ENCODE results near the gene CUL5. TPM values are rescaled to one million over a fixed set of nuclear protein-coding genes. Genes with fewer than 3 reads are reported as not detected.
"Not testable (repeated sequence)": the region's sequence is repeated elsewhere in the genome, so short reads cannot be mapped to it uniquely, and the experiment has no call there.

CUL5 gene
- total RNA-seq, 1 experiment from 2014 or later, result 10.0 TPM

DNA sequence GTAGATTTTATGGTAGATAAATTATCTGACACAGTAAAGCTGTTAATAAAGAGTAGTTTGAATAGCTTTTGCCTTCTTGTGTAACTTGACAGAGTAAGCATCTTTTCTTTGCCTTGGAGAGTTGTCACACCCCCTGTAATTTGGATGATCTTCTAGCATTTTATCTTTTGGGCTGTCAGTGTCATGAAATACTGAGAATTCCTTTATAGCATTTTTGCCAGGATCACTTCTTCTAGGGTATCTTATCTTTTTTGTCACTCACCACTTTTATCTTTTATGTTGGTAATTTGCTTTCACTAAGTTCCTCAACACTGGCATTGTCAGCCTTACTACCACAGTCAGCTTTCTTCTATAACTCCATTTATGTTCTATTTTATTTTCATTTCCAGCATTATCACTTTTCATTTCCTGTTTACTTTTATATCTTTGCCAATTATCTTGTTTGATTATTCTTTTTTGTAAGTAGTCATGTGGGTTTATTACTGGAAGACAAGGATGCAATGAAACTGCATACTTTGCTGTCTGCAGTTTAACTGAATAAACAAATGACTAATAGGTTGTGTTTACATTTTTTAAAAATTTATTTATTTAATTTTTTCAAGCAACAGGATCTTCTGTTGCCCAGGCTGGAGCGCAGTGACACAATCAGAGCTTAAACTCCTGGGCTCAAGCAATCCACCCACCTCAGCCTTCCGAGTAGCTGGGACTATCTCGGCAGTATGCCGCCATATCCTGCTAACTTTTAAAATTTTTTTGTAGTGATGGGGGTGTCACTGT, 84.6 kb downstream of the CUL5 start:
- in situ Hi-C loops (cut with HindIII; ENCODE audit: low pct_unique_long_range_greater_than_20kb, low sequenced_read_pairs), result no loop called here
- no peak for DNase-seq (ENCODE audit: low read depth)

DNA sequence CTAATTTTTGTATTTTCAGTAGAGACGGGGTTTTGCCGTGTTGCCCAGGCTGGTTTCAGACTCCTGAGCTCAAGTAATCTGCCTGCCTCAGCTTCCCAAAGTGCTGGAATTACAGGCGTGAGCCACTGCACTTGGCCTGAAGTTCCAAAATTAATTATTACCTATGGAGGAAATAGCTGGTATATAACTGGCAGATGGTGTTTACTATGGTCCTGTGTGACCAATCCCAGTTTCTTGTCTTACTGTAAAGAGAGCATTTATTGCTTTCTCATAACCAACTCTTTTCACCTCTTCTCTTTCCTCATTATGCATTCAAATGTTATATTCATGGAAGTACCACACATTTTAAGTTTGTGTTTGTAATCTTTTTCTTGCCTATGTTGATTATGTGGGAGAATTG, 88.5 kb downstream of the CUL5 start:
- in situ Hi-C loops (cut with HindIII; ENCODE audit: low pct_unique_long_range_greater_than_20kb, low sequenced_read_pairs), result no loop called here
- DNase-seq (ENCODE audit: low read depth), result no peak

DNA sequence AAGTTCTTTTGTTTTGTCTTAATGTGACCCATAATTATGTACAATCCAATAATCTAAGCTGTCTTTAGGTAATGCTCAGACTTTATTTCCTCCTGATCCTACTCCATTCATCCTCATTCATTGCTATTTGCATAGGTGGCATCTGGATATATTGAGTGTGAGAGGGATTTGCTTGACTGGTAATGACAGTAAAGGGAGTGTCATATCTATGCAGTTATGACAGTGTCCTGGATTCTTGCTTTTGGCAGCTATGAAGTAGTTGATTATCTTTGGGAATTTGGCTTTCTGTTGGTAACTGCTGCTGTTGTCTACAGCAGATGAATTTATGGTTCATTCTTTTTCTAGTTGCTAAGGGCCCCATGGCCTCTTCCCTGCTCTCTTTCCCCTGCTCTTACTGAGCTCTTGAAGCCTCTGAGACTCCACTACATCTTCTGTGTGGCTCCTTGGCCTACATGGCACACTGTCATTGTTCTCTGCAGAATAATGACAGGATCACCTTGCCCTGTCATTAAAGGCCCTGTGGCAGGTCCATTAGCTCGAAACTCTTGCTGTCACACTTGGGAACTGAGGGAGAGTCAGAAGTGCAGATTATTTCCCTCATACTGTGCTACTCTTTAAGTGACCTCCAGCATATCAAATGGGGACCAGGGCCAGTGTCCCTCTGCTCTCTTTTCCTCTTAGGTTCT, 92.5 kb downstream of the CUL5 start:
- DNase-seq (ENCODE audit: low read depth), result no peak
- in situ Hi-C loops (cut with HindIII; ENCODE audit: low pct_unique_long_range_greater_than_20kb, low sequenced_read_pairs), result no loop called here

DNA sequence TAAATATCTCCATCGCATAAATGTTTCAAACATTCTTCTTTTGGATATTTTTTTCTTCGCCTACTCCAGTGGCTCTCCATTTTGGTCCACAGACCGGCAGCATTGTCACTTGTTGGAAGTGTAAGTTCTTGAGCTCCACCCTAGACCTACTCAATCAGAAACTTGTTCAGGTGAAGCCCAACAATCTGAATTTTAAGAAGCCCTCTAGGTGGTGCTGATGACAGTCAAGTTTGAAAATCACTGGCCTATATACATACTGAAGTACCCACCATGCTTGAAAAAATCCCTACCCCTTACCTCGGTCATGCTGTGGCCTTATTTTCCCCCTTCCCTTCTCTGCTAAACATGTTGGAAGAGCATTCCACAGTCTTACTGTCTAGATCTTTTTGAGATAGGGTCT, 102.4 kb downstream of the CUL5 start:
- no peak for DNase-seq (ENCODE audit: low read depth)
- in situ Hi-C loops (cut with HindIII; ENCODE audit: low pct_unique_long_range_greater_than_20kb, low sequenced_read_pairs), result no loop called here

DNA sequence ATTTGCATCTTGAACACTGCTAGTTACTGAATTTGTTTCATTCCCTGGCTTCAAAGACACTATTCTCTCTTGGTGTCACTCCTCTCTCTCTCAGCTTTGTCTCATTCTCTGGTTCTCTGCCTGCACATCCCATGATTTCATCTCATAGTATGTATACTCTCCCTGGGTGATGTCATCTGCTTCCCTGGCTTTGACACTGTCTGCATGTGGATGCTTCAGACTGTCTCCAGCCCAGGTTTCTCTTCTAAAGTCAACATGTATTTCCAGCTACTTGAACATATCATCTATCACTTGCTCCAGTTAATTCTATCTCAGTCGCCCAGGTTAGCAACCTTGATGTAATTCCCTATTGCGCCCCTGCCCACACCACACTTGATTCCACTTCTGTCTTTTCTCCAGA, 103.4 kb downstream of the CUL5 start:
- DNase-seq (ENCODE audit: low read depth), result no peak
- in situ Hi-C loops (cut with HindIII; ENCODE audit: low pct_unique_long_range_greater_than_20kb, low sequenced_read_pairs), result no loop called here

DNA sequence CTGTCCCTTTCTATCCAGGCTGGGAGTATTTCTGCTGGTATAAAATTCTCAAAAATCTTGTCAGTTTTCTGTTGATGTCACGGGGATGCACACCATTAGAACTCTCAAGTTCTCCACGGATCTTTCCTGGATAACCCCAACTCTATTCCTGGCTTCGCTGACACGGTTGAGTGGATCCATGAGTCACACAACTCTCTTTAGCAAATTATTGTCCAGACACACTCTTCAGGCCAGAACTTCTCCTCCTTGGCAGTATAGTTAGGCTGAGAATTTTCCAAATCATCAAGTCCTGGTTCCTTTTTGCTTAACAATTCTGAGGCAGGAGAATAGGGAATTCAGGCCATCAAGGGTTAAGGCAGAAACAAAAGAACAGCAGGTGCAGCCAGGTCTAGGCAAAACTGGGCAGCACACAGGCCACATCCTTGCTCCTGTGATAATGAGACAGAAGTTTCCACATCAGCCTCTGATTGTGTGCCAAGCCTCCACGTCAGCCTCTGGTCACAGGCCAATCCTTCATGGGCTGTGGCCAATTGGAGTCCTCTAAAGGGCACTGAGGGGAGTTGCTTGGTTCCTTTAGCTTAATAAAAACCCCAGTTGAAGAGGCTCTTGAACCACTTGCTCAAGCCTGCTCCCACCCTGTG, 106.9 kb downstream of the CUL5 start:
- in situ Hi-C loops (cut with HindIII; ENCODE audit: low pct_unique_long_range_greater_than_20kb, low sequenced_read_pairs), result no loop called here
- peak; percentile 93 for DNase-seq (ENCODE audit: low read depth)

DNA sequence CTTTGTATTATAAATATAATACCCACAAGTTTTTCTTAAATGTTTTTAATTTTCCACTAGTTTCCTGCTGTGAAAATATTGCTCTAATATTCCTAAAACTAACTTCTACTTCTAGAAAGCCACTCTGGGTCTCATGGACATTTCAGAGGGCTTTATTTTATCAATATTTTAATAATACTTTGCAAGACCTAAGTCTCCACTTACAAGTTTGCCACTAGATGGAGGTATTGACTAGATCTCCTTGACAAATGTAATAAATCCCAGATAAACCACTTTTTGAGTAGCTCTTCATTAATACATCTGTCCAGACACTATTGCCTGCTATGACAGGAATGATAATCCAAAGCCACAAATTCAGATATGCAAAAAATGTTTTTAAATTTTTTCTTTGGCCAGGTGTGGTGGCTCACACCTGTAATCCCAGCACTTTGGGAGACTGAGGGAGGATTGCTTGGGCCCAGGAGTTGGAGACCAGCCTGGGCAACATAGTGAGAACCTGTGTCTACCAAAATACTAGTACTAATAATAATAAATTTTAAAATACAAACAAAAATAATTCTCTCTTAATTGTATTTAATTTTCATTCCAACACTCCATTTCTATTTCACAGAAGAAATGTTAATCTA, 109.2 kb downstream of the CUL5 start:
- in situ Hi-C loops (cut with HindIII; ENCODE audit: low pct_unique_long_range_greater_than_20kb, low sequenced_read_pairs), result no loop called here
- DNase-seq (ENCODE audit: low read depth), result no peak

DNA sequence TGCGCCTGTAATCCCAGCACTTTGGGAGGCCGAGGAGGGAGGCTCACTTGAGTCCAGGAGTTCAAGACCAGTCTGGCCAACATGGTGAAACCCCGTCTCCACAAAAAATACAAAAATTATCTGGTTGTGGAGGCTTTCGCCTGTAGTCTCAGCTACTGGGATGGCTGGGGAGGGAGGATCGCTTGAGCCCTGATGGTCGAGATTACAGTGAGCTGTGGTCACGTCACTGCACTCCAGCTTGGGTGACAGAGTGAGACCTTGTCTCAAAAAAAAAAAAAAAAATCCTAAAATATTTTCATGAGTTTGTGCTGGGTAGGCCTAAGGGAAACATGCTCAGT, 112.2 kb downstream of the CUL5 start:
- DNase-seq (ENCODE audit: low read depth); in situ Hi-C loops (cut with HindIII; ENCODE audit: low pct_unique_long_range_greater_than_20kb, low sequenced_read_pairs): not testable (repeated sequence)

DNA sequence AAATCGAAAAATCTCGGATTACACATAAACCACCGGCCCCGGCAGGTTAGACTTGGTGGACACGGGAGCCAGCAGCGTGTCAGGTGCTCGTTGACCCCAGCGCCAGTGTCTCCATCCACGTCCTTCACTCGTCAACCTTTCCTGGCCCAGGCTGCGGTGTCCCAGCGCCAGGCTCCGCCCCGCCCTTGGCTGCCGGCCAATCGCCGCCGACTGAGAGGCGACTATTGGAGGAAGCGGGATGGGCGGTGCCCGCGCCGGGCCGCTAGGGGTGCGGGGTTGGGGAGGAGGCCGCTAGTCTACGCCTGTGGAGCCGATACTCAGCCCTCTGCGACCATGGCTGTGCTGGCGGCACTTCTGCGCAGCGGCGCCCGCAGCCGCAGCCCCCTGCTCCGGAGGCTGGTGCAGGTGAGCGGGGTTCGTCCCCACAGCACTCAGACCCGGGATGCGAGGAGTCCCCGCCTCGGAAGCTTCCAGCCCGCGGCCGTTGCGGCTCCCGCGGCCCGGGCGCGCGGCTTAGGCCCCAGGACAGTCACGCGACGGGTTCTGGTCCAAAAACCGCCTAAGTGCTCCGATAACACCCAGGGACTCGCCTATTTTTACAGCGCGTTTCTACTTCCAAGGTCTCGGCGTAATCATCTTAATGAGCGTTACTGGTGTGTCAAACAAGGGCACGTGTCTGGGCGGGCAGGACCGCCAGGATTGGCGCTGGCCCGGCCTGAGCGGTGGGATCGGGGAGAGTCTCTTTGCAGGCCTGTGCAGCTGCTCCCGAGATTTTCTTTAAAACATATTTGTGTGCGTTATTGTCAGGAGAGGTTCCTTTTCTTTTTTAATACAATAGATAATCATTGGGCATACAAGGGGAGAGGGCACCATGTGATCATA, 112.8 kb downstream of the CUL5 start, which contains the start of gene ACAT1:
Gene ACAT1, plus strand, starts transcription at position 294 of the 882 bp plus-strand sequence. Its CDS starts 40 bp downstream, at position 334.
- in situ Hi-C loops (cut with HindIII; ENCODE audit: low pct_unique_long_range_greater_than_20kb, low sequenced_read_pairs), result no loop called here
- DNase-seq (ENCODE audit: low read depth), result peak; percentile 92

DNA sequence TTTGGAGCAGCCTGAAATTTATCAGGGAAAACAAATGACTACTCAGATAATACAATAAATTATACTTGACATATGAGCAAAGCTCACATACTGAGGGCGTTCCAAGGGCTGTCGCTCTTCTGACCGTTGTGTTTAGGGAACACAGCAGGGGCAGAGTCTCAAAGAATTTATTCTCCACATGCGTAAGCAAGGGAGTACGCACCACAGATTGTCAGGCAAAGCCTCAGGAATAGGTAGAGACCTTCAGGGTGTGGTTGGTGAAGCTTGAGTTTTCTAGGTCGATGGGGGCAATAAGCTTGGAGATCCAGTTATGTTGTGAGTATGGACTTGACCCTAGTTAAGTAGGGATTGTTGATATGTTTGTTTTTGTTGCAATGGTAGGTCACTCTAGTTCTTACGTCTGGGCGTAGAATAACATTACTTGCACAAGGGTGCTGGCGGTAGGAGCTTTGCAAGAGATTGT, 113.5 kb downstream of the CUL5 start:
- in situ Hi-C loops (cut with HindIII; ENCODE audit: low pct_unique_long_range_greater_than_20kb, low sequenced_read_pairs), result no loop called here
- peak; percentile 24 for DNase-seq (ENCODE audit: low read depth)

DNA sequence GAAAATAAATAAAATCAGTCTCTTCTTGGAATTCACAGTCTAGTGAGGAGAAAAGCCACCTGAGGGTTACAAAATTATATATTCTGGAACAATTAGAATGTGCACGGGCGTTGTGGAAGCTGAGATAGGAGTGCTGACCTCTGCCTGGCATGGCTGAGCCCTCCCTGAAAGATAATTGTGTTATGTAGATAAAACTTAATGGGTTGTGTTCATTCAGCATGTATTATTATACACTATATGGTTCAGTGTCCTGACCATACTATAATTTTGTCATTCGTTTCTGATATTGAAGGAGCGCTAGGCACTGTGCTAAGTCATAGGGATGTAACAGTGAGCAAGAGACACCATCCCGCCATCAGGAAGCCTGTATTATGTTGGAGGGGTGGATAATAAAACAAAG, 116.4 kb downstream of the CUL5 start:
- in situ Hi-C loops (cut with HindIII; ENCODE audit: low pct_unique_long_range_greater_than_20kb, low sequenced_read_pairs), result no loop called here
- DNase-seq (ENCODE audit: low read depth), result no peak

DNA sequence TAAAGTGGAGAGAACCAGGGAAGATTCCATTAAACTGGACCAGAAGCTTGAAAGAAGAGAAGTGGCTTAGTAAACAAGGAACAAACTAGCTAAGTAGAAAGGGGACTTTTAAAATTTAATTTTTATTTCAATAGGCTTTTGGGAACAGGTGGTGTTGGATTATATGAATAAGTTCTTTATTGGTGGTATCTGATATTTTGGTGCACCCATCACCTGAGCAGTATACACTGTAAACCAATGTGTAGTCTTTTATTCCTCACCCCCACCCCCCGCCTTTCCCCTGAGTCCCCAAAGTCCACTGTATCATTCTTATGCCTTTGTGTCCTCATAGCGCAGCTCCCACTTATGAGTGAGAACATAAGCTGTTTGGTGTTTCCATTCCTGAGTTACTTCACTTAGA, 120.1 kb downstream of the CUL5 start:
- in situ Hi-C loops (cut with HindIII; ENCODE audit: low pct_unique_long_range_greater_than_20kb, low sequenced_read_pairs), result no loop called here
- DNase-seq (ENCODE audit: low read depth), result no peak

DNA sequence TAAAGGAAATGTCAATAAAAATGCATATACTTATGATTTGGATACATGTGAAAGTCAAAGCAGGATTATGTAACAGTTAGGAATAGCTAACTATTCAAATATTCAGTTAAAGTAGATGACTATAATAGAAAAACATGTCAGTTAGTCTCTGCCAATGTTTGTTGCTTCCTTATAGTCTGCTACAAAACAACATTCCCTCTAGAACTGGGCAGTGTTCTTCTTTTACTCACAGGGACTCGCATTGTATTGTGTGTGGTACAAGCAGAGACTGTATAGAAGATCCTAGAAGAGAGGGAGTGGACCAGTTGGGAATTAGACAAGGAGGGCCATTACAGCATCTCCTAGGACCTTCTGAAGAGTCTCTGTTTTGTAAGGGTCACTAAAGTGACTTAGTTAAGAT, 123.3 kb downstream of the CUL5 start:
- in situ Hi-C loops (cut with HindIII; ENCODE audit: low pct_unique_long_range_greater_than_20kb, low sequenced_read_pairs), result no loop called here
- no peak for DNase-seq (ENCODE audit: low read depth)

DNA sequence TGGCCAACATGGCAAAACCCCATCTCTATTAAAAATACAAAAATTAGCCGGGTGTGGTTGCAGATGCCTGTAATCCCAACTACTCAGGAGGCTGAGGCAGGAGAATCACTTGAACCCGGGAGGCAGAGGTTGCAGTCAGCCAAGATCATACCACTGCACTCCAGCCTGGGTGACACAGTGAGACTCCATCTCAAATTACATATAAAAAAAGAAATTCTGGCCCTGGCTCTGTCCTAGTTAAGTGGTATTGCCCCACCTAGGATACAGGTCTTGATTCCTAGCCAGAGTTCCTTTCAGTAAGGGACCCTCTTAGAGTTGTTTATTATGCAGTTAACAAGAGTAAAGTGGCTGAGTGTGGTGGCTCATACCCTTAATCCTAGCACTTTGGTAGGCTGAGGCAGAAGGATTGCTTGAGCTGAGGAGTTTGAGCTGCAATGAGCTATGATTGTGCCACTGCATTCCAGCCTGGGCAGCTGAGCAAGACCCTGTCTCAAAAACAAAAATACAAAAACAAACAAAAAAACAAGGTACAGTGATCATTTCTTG, 124.4 kb downstream of the CUL5 start:
- in situ Hi-C loops (cut with HindIII; ENCODE audit: low pct_unique_long_range_greater_than_20kb, low sequenced_read_pairs); DNase-seq (ENCODE audit: low read depth): not testable (repeated sequence)

DNA sequence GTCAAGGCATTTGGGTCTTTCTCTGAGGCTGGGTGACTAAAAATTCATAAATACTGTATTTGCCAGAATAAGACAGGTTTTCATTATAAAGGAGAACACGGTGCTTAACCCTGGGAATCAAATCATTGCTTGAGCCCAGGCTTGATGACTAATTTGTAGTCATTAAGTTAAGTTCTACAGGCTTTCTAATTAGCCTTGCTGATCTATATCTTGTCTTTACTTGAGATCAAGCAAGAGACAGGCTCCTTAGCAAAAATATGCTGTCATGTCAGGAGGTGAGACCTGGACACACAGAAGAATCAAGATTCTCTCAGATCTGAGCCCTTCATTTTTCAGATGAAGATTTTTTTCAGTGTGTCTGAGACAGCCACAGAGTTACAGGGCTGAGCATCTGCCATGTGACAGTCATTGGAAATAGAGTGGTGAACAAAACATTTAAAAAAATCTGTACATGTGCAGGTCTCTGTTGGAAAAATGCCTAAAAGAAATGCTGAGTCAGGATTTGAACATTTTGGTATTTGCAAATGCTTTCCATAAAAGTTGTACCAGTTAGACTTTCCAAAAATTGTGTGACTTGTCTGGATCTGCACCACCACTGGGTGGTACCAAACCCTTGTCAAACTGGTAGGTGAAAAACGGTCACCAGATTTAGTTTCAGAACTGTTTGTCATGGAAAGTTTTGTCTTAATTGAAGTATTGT, 127.3 kb downstream of the CUL5 start:
- in situ Hi-C loops (cut with HindIII; ENCODE audit: low pct_unique_long_range_greater_than_20kb, low sequenced_read_pairs), result no loop called here
- no peak for DNase-seq (ENCODE audit: low read depth)

DNA sequence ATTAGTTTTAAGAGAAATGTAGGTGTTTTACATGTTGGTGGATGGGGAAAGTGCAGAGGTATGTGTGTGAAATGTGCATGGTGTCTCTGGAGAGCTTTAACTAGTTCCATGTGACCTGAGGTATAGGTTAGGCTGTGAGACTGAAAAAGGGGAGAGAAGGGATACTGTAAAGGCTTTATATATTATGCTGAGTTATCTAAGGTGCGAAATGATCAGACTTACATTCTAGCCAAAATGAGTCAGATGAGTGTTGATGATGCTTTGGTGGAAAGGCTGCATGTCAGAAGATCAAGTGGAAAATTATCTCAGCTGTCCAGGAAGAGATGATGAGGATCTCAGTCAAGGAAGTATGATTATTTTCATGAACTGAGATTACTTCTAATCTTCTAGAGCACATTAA, 128.5 kb downstream of the CUL5 start:
- in situ Hi-C loops (cut with HindIII; ENCODE audit: low pct_unique_long_range_greater_than_20kb, low sequenced_read_pairs), result no loop called here
- DNase-seq (ENCODE audit: low read depth), result no peak

DNA sequence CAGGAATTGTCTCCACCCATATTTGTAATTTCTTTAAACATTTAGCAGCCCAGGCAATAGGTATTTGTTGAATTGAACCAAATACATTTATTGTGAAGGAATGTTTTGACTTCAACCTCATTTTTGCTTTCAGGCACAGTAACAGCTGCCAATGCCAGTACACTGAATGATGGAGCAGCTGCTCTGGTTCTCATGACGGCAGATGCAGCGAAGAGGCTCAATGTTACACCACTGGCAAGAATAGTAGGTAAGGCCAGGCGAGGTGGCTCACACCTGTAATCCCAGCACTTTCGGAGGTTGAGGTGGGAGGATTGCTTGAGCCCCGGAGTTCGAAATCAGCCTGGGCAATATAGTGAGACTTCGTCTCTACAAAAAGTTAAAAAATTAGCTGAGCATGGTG, 133.6 kb downstream of the CUL5 start:
- in situ Hi-C loops (cut with HindIII; ENCODE audit: low pct_unique_long_range_greater_than_20kb, low sequenced_read_pairs), result no loop called here
- DNase-seq (ENCODE audit: low read depth), result no peak

Data from Caki2 (cell line).